ENCODE measurements around the gene PIK3R3.

PIK3R3 gene

GRCh38 chr1:46132529-46133180 is at the start of gene PIK3R3:
PIK3R3 (minus strand) TSS chr1:46132629; CDS start chr1:46131952, 677 bp downstream.
- H3K27me3 Mint-ChIP-seq, result peaks cover 40% of the 10 kb centered on the region
- peaks cover 8% of the 10 kb centered on the region for H3K36me3 Mint-ChIP-seq (ENCODE audit: insufficient read depth)
- H3K4me1 Mint-ChIP-seq, result peaks cover 25% of the 10 kb centered on the region
- peak within 1 kb of the TSS; percentile 98 for H3K27ac Mint-ChIP-seq (ENCODE audit: low read depth)
- DNase-seq (ENCODE audit: low spot score in 2 of 2) (peak; percentile 66 to 70), ATAC-seq (replicated peaks; ENCODE audit: extremely low read depth, poor library complexity, severe bottlenecking) (peak; percentile 75)
- peak within 1 kb of the TSS; percentile 99 for H3K4me3 Mint-ChIP-seq
- H3K9me3 Mint-ChIP-seq, result no peaks in the 10 kb centered on the region

- no peak overlapping the region for H3K4me3 Mint-ChIP-seq
- H3K4me1 Mint-ChIP-seq, result peaks cover 16% of the 10 kb centered on the region
- ATAC-seq (replicated peaks; ENCODE audit: extremely low read depth, poor library complexity, severe bottlenecking) (no peak), DNase-seq (ENCODE audit: low spot score in 2 of 2) (no peak)
- no peaks in the 10 kb centered on the region for H3K27me3 Mint-ChIP-seq
- no peaks in the 10 kb centered on the region for H3K36me3 Mint-ChIP-seq (ENCODE audit: insufficient read depth)
- no peak overlapping the region for H3K27ac Mint-ChIP-seq (ENCODE audit: low read depth)
- H3K9me3 Mint-ChIP-seq, result no peaks in the 10 kb centered on the region
Measured at GRCh38 chr1:46181343-46182260, 49.2 kb upstream of the PIK3R3 start.

- ATAC-seq (replicated peaks; ENCODE audit: extremely low read depth, poor library complexity, severe bottlenecking), result no peak
- Mint-ChIP-seq H3K9me3 (no peaks in the 10 kb centered on the region), H3K4me1 (peaks cover 13% of the 10 kb centered on the region), H3K27me3 (no peaks in the 10 kb centered on the region), H3K27ac (ENCODE audit: low read depth) (no peak overlapping the region), H3K4me3 (no peak overlapping the region), H3K36me3 (ENCODE audit: insufficient read depth) (no peaks in the 10 kb centered on the region)
- DNase-seq (ENCODE audit: low spot score in 2 of 2), result no peak
Measured at GRCh38 chr1:46180082-46180616, 47.7 kb upstream of the PIK3R3 start.

DNA sequence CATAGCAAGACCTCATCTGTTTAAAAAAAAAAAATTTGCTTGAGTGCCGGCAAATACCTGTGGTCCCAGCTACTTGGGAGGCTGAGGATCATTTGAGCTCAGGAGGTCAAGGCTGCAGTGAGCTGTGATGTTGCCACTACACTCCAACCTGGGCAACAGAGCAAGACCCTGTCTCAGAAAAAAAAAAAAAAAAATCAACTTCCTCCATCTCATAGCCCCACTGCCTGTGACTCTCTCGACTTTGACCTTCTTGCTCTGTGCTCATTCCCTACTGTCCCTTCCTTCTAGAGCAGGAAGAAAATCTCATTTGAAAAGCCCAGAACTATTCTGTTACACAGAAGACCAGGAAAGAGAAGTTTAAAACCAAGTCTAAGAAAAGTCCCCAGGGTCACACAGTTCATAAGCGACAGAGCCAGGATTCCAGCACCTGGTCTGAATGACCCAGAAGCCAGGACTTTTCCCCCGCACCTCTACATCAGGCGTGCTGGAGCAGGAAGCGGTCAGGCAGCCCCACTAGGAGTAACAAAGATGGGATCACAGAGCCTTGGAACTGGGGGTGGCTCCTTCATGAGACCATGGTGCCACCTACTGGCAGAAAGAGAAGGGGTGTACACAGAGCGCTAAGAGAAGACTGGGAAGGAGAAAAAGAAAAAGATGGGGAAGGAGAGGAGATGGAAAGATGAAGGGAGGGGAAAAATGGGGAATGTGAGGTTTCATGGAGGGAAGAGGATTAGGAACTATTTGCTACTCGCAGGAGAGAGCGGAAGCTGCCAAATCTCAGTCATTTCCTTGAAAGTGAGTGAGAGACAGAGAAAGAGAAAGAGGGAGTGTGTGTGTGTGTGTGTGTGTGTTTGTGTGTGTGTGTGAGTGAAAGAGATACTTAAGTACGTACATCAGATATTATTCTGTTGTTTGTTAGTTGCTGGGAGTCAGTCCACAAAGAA is 47.0 kb upstream of the PIK3R3 start:
- ATAC-seq (replicated peaks; ENCODE audit: extremely low read depth, poor library complexity, severe bottlenecking) (peak; percentile 76), DNase-seq (ENCODE audit: low spot score in 2 of 2) (peak; percentile 42 to 46)
- Mint-ChIP-seq H3K27ac (ENCODE audit: low read depth) (no peak overlapping the region), H3K27me3 (no peaks in the 10 kb centered on the region), H3K9me3 (no peaks in the 10 kb centered on the region), H3K4me1 (peaks cover 7% of the 10 kb centered on the region), H3K36me3 (ENCODE audit: insufficient read depth) (no peaks in the 10 kb centered on the region), H3K4me3 (no peak overlapping the region)

GRCh38 chr1:46176211-46176865 is 43.9 kb upstream of the PIK3R3 start, which contains the start of gene P3R3URF:
P3R3URF (minus strand) TSS chr1:46176488; CDS start chr1:46176471, 17 bp downstream.
- Mint-ChIP-seq H3K9me3 (no peaks in the 10 kb centered on the region), H3K4me1 (no peaks in the 10 kb centered on the region), H3K36me3 (ENCODE audit: insufficient read depth) (no peaks in the 10 kb centered on the region), H3K27me3 (peaks cover 9% of the 10 kb centered on the region), H3K27ac (ENCODE audit: low read depth) (no peak within 1 kb of the TSS), H3K4me3 (no peak within 1 kb of the TSS)
- DNase-seq (ENCODE audit: low spot score in 2 of 2) (no peak), ATAC-seq (replicated peaks; ENCODE audit: extremely low read depth, poor library complexity, severe bottlenecking) (no peak)

- Mint-ChIP-seq H3K4me3 (no peak overlapping the region), H3K36me3 (ENCODE audit: insufficient read depth) (no peaks in the 10 kb centered on the region), H3K27me3 (peaks cover 18% of the 10 kb centered on the region), H3K27ac (ENCODE audit: low read depth) (no peak overlapping the region), H3K9me3 (no peaks in the 10 kb centered on the region), H3K4me1 (no peaks in the 10 kb centered on the region)
- no peak for ATAC-seq (replicated peaks; ENCODE audit: extremely low read depth, poor library complexity, severe bottlenecking)
- DNase-seq (ENCODE audit: low spot score in 2 of 2), result no peak
Measured at GRCh38 chr1:46175243-46175642, 42.8 kb upstream of the PIK3R3 start.

- DNase-seq (ENCODE audit: low spot score in 2 of 2) (no peak), ATAC-seq (replicated peaks; ENCODE audit: extremely low read depth, poor library complexity, severe bottlenecking) (no peak)
- Mint-ChIP-seq H3K4me3 (no peak within 1 kb of the TSS), H3K27ac (ENCODE audit: low read depth) (no peak within 1 kb of the TSS), H3K36me3 (ENCODE audit: insufficient read depth) (no peaks in the 10 kb centered on the region), H3K4me1 (no peaks in the 10 kb centered on the region), H3K9me3 (no peaks in the 10 kb centered on the region), H3K27me3 (peaks cover 18% of the 10 kb centered on the region)
Measured at GRCh38 chr1:46174448-46175231, 42.2 kb upstream of the PIK3R3 start, which contains the start of gene TSPAN1. TSPAN1 (plus strand) TSS chr1:46175087; CDS start chr1:46181108, 6,021 bp downstream.

- ATAC-seq (replicated peaks; ENCODE audit: extremely low read depth, poor library complexity, severe bottlenecking) (no peak), DNase-seq (ENCODE audit: low spot score in 2 of 2) (no peak)
- Mint-ChIP-seq H3K9me3 (no peaks in the 10 kb centered on the region), H3K4me3 (no peak overlapping the region), H3K36me3 (ENCODE audit: insufficient read depth) (no peaks in the 10 kb centered on the region), H3K27ac (ENCODE audit: low read depth) (no peak overlapping the region), H3K27me3 (peaks cover 18% of the 10 kb centered on the region), H3K4me1 (no peaks in the 10 kb centered on the region)
Measured at GRCh38 chr1:46173361-46173856, 41.0 kb upstream of the PIK3R3 start.

- peaks cover 24% of the 10 kb centered on the region for H3K27me3 Mint-ChIP-seq
- DNase-seq (ENCODE audit: low spot score in 2 of 2) (no peak), ATAC-seq (replicated peaks; ENCODE audit: extremely low read depth, poor library complexity, severe bottlenecking) (no peak)
- H3K4me3 Mint-ChIP-seq, result no peak overlapping the region
- no peak overlapping the region for H3K27ac Mint-ChIP-seq (ENCODE audit: low read depth)
- peaks cover 6% of the 10 kb centered on the region for H3K4me1 Mint-ChIP-seq
- H3K36me3 Mint-ChIP-seq (ENCODE audit: insufficient read depth), result no peaks in the 10 kb centered on the region
- no peaks in the 10 kb centered on the region for H3K9me3 Mint-ChIP-seq
Measured at GRCh38 chr1:46172321-46172720, 39.9 kb upstream of the PIK3R3 start.

GRCh38 chr1:46171871-46172270 is 39.4 kb upstream of the PIK3R3 start:
- no peak for ATAC-seq (replicated peaks; ENCODE audit: extremely low read depth, poor library complexity, severe bottlenecking)
- no peak for DNase-seq (ENCODE audit: low spot score in 2 of 2)
- H3K9me3 Mint-ChIP-seq, result no peaks in the 10 kb centered on the region

GRCh38 chr1:46171351-46171750 is 38.9 kb upstream of the PIK3R3 start:
- H3K4me3 Mint-ChIP-seq, result no peak overlapping the region
- peaks cover 2% of the 10 kb centered on the region for H3K36me3 Mint-ChIP-seq (ENCODE audit: insufficient read depth)
- H3K4me1 Mint-ChIP-seq, result peaks cover 15% of the 10 kb centered on the region

More at GRCh38 chr1:46171871-46172270, 39.4 kb upstream of the PIK3R3 start:
- no peak overlapping the region for H3K4me3 Mint-ChIP-seq
- peaks cover 2% of the 10 kb centered on the region for H3K36me3 Mint-ChIP-seq (ENCODE audit: insufficient read depth)
- H3K27me3 Mint-ChIP-seq, result peaks cover 29% of the 10 kb centered on the region
- peaks cover 10% of the 10 kb centered on the region for H3K4me1 Mint-ChIP-seq
- no peak overlapping the region for H3K27ac Mint-ChIP-seq (ENCODE audit: low read depth)

More at GRCh38 chr1:46171351-46171750, 38.9 kb upstream of the PIK3R3 start:
- Mint-ChIP-seq H3K27ac (ENCODE audit: low read depth) (no peak overlapping the region), H3K9me3 (no peaks in the 10 kb centered on the region), H3K27me3 (peaks cover 31% of the 10 kb centered on the region)
- DNase-seq (ENCODE audit: low spot score in 2 of 2) (no peak), ATAC-seq (replicated peaks; ENCODE audit: extremely low read depth, poor library complexity, severe bottlenecking) (no peak)

Measured in central memory CD8-positive, alpha-beta T cell (primary cell).